Adrenal gland (tissue), 5 donors: ENCODE measurements around the gene ABRACL.

Source experiments
- CTCF ChIP-seq, 6 experiments: fragments of 450-650 bp in 4 of 6; fragments of 200-600 bp in 2 of 6; sonication (generic) in 1 of 6; IDR thresholded peaks; 1 replicate in 5 of 6; 2 replicates in 1 of 6; pipeline versions ENCODE4 v1.5.1 to v1.8.0; 2016 to 2021; ENCODE audit warnings: antibody characterized with exemption in 6 of 6, mild to moderate bottlenecking in 2 of 6, moderate library complexity in 1 of 6
- POLR2A ChIP-seq, 2 donors: fragments of 450-650 bp; IDR thresholded peaks; one replicate each; pipeline ENCODE4 v1.6.1; 2017; ENCODE audit warnings: antibody characterized with exemption in 2 of 2, mild to moderate bottlenecking in 2 of 2, moderate library complexity in 1 of 2
- donor health status: DM: no; HTN: no; CAD: no.

- TF ChIP-seq POLR2A (IDR thresholded peaks at IDR 0.05) (no peak), CTCF (IDR thresholded peaks at IDR 0.05) (no peak)
Observed at GRCh38 chr6:139011980-139012379, 16.6 kb upstream of the ABRACL start.
